Pancreas (tissue), 10 donors: ENCODE data around the gene IZUMO1. TPM values are rescaled to one million over a fixed set of nuclear protein-coding genes. Genes with fewer than 3 reads are reported as not detected.

ENCODE experiments used
- ATAC-seq, 4 donors: fragments of 200-7000 bp; cut with Tn5 transposase; one replicate each; pipeline versions ENCODE4 v1.8.0 to v1.9.1; 2020; ENCODE audit warnings: mild to moderate bottlenecking in 4 of 4, moderate library complexity in 4 of 4
- DNase-seq, 6 donors: peaks; one replicate each; pipeline ENCODE4 v3.0.0-alpha.2; 2020
- FAIRE-seq: peaks from 2 replicates; lab custom pipeline; 2012; peaks lifted over from hg19 to GRCh38; lab: Jason Lieb, UNC
- H3K27ac ChIP-seq, 4 donors: fragments of 200-600 bp; sonication (generic); 1 replicate in 3 of 4; 2 replicates in 1 of 4; pipeline versions ENCODE4 v1.5.0 to v1.8.0; 2020
- H3K27me3 ChIP-seq, 4 donors: fragments of 200-600 bp; one replicate each; pipeline ENCODE4 v1.8.0; 2021
- H3K36me3 ChIP-seq, 3 donors: fragments of 200-600 bp; sonication (generic) in 1 of 3; one replicate each; pipeline versions ENCODE4 v1.5.0 to v1.8.0; 2020 to 2021
- H3K4me1 ChIP-seq, 3 donors: fragments of 200-600 bp; one replicate each; pipeline ENCODE4 v1.8.0; 2021
- H3K4me3 ChIP-seq, 4 donors: fragments of 200-600 bp; sonication (generic) in 2 of 4; one replicate each; pipeline versions ENCODE4 v1.5.0 to v1.8.0; 2020 to 2021
- H3K9me3 ChIP-seq, 4 donors: fragments of 200-600 bp; one replicate each; pipeline ENCODE4 v1.8.0; 2021
- WGBS, 2 donors: extraction: QIAGEN DNeasy Blood & Tissue Kit; methylation state at CpG; one replicate each; pipeline ENCODE4 v1.1.7; 2013; 5-methylcytosine and 5-hydroxymethylcytosine counted together
- intact Hi-C, 3 donors: fragments of 100-400 bp; cut with DNase I; formaldehyde crosslinking; loops; one replicate each; pipeline versions ENCODE4 v1.11.1 to v1.14.2; 2022
- polyA plus RNA-seq, 2 donors: library from polyadenylated mRNA; stranded (reverse); fragments of 200-250 nt; gene quantifications; one replicate each; pipeline ENCODE4 v1.2.3, GENCODE V29; 2013
- total RNA-seq, 6 donors: library from RNA; stranded (reverse); fragmentation: NEBNext Ultra II Directional in 4 of 6; extraction: Animal tissue kit (Norgen Biotek cat#: 25700) in 4 of 6; gene quantifications; one replicate each; pipeline versions ENCODE4 v1.2.1 to v1.2.4, GENCODE V29; 2021 to 2023
- TF ChIP-seq, protein P1 (sequence below), 4 donors: fragments of 200-600 bp; sonication (generic) in 3 of 4; IDR thresholded peaks; one replicate each; pipeline versions ENCODE4 v1.5.0 to v1.8.0; 2021; ENCODE audit warnings: antibody characterized with exemption in 4 of 4
- donor health status: healthy with polysubstance abuse.
- donor health status: DM: no; HTN: no; CAD: no; lungs with moderate emphysema.
- donor health status: DM: no; HTN: no; CAD: no.
- donor health status: control.
- donor health status: control.
- donor health status: Bipolar disorder and iron deficiency.
- donor health status: DM: yes; HTN: yes; CAD: no.
- donor health status: DM: no; HTN: no; CAD: no.
- donor health status: DM: no; HTN: no; CAD: no.
- donor health status: DM: yes; HTN: yes; CAD: no.

The IZUMO1 gene
- total and polyA plus RNA-seq, 8 donors: 0.73 to 4.6 (median 2.1) TPM

DNA sequence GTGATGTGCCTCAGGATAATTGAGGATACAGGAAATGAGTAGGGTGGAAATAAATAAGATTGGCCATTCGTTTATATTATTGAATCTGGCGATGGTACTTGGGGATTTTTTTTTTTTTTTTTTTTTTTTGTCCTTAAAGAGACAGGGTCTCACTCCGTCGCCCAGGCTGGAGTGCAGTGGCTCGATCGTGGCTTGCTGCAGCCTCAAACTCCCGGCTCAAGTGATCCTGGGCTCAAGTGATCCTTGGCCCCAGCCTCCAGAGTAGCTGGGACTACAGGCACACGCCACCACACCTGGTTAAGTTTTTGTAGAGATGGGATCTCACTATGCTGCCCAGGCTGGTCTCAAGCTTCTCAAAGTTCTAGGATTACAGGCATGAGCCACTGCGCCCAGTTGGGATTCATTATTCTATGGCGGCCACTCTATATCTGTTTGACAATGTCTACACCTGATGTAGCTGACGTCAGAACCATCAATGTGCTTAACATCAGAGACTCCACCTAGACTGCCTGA lies 24.5 kb downstream of the IZUMO1 start:
- intact Hi-C loops: no loop called here
- Histone ChIP-seq H3K9me3 (no peaks in the 10 kb centered on the region), H3K27me3 (no peaks in the 10 kb centered on the region), H3K4me3 (no peak overlapping the region), H3K4me1 (no peaks in the 10 kb centered on the region), H3K36me3 (no peaks in the 10 kb centered on the region), H3K27ac (no peak overlapping the region)
- ATAC-seq (no peak), FAIRE-seq (no peak), DNase-seq (no peak)
- TF ChIP-seq, protein P1, sequence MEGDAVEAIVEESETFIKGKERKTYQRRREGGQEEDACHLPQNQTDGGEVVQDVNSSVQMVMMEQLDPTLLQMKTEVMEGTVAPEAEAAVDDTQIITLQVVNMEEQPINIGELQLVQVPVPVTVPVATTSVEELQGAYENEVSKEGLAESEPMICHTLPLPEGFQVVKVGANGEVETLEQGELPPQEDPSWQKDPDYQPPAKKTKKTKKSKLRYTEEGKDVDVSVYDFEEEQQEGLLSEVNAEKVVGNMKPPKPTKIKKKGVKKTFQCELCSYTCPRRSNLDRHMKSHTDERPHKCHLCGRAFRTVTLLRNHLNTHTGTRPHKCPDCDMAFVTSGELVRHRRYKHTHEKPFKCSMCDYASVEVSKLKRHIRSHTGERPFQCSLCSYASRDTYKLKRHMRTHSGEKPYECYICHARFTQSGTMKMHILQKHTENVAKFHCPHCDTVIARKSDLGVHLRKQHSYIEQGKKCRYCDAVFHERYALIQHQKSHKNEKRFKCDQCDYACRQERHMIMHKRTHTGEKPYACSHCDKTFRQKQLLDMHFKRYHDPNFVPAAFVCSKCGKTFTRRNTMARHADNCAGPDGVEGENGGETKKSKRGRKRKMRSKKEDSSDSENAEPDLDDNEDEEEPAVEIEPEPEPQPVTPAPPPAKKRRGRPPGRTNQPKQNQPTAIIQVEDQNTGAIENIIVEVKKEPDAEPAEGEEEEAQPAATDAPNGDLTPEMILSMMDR (IDR thresholded peaks at IDR 0.05): no peak
- WGBS, 2 donors: 83 to 88% methylated on average over 11 of the region's 11 CpGs

DNA sequence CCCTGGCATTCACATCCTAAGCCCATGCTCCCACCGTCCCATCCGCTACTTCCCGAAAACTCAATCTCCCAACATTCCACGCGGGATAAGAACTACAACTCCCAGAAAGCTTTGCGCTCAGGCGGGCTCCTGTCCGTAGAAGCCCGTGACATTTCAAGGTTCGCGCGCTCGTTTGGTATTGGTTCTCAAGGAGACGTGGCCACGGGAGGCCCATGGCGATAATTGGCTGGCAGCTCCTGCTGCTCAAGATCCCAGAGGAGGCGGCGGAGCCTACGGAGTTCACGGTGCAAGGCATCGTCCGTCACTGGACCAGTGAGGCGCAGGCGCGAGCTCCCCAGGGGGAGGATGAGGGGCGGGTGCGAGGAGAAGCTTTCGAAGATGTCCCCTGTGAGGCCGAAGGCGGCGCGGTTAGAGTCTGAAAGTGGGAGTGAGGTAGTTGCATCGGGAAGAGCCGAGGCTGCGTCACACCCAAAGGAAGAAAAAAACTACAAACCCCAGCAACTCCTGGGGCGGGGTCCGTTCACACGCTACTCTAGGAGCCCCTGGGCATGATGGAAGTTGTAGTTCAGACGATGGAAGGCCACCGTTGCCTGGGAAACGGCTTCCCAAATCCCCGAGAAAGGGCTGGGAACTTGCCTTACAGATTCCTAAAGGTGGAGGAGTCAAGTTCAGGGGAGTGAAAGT lies 26.0 kb downstream of the IZUMO1 start:
- peak overlapping the region; percentile 57 to 78 (median 68) for H3K27ac ChIP-seq
- TF ChIP-seq, protein P1 (IDR thresholded peaks at IDR 0.05): no peak
- H3K4me1 ChIP-seq: no peaks in the 10 kb centered on the region
- FAIRE-seq (peak; percentile 96), DNase-seq (peak; percentile 90 to 100 (median 98)), ATAC-seq (peak; percentile 88 to 94 (median 90))
- H3K4me3 ChIP-seq: peak overlapping the region; percentile 33 to 52 (median 36)
- H3K27me3 ChIP-seq: no peaks in the 10 kb centered on the region
- intact Hi-C loops: no loop called here
- 4 to 6% methylated on average over 42 of the region's 42 CpGs for WGBS, 2 donors
- no peaks in the 10 kb centered on the region for H3K9me3 ChIP-seq
- no peaks in the 10 kb centered on the region for H3K36me3 ChIP-seq

DNA sequence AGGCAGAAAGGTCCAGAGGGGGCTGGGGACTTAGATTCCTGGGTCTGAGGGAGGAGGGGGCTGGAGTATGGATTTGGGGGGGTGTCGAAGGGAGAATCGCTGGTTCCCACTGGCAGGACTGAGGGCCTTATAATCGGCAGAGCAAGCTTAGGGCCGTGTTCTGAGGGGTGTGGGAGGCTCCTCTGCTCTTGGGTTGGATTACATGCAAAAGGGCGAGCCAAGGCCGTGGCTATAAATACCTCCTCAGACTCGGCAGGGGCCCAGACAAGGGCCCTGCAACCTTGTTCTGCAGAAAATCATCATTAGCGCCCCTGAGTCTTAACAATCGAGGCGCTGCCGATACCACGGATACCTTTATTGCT lies 26.5 kb downstream of the IZUMO1 start:
- peak overlapping the region in 2 of 4 donors; percentile 33 to 52 for H3K4me3 ChIP-seq
- WGBS, 2 donors: 1 to 9% methylated on average over 12 of the region's 12 CpGs
- H3K27me3 ChIP-seq: no peaks in the 10 kb centered on the region
- no peaks in the 10 kb centered on the region for H3K36me3 ChIP-seq
- no peaks in the 10 kb centered on the region for H3K4me1 ChIP-seq
- ATAC-seq: peak; percentile 14 to 49 (median 42)
- no peaks in the 10 kb centered on the region for H3K9me3 ChIP-seq
- H3K27ac ChIP-seq: peak overlapping the region in 3 of 4 donors; percentile 57 to 78 (median 70)
- DNase-seq: no peak
- no peak for FAIRE-seq
- TF ChIP-seq, protein P1 (IDR thresholded peaks at IDR 0.05): no peak
- intact Hi-C loops: no loop called here

DNA sequence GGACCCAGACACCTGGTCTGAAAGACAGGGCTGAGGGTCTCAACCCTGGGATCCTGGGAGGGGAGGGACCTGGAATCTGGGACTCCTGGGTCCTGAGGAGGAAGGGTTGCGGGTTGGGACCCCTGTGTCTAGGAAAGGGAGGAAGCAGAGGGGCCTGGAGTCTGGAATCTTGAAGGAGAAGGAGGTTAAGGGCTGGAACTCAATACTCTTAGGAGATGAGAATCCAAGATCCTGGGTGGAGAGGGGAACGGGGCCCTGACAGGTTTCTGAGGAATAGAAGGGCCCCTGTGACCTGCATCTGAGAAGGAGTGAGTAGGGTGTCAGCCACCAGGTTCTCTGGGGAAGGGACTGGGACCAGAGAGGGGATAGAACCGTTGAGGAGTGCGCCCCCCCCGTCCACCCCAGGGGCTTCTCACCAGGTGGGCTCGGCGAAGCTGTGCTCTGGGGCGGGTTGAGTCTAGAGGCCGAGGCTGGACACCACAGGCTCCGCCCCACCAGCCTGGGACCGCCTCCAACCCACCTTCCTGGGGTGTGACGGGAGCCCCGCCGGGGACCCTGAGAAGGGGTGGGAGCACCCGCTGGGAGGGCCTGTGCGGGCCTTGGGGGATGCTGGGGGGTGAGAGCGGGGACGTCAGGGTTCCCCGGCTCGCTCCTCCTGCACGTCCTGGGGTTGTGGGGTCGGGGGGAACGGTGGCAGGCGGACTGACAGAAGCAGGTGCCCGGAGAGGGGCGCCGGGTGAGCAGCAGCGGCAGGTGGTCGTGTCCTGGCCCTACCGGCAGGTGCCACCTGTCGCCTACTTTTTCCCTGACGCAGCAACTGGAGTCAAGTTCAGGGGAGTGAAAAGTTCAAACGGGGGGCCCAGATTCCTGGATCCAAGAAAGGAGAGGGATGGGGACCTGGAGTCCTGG lies 27.2 kb downstream of the IZUMO1 start, which contains the start of gene MAMSTR:
Gene MAMSTR, minus strand, starts transcription at position 463 of the 909 bp plus-strand sequence. CDS start 694 bp downstream, outside the sequence.
- Histone ChIP-seq H3K27ac (peak within 1 kb of the TSS in 3 of 4 donors; percentile 57 to 78 (median 70)), H3K4me3 (peak within 1 kb of the TSS in 3 of 4 donors; percentile 33 to 52 (median 35)), H3K4me1 (no peaks in the 10 kb centered on the region), H3K36me3 (no peaks in the 10 kb centered on the region), H3K27me3 (no peaks in the 10 kb centered on the region), H3K9me3 (no peaks in the 10 kb centered on the region)
- TF ChIP-seq, protein P1 (IDR thresholded peaks at IDR 0.05): no peak
- WGBS, 2 donors: 36 to 44% methylated on average over 29 to 33 of the region's 33 CpGs
- DNase-seq (peak; percentile 49 to 84 (median 69)), FAIRE-seq (no peak), ATAC-seq (peak in 2 of 4 donors; percentile 2 to 39)
- intact Hi-C loops: no loop called here
